Lower lobe of right lung (tissue), 2 donors: Measurements from ENCODE around the gene HABP4. TPM values are rescaled to one million over a fixed set of nuclear protein-coding genes. Genes with fewer than 3 reads are reported as not detected.

Experiments
- ATAC-seq, 2 donors: fragments of 200-7000 bp; cut with Tn5 transposase; one replicate each; pipeline ENCODE4 v1.9.1; 2020 to 2022; ENCODE audit warnings: mild to moderate bottlenecking in 2 of 2, moderate library complexity in 2 of 2
- DNase-seq: peaks from one replicate; pipeline ENCODE4 v3.0.0-alpha.2; 2020
- H3K27ac ChIP-seq: fragments of 200-600 bp; one replicate; pipeline ENCODE4 v1.8.0; 2022
- H3K27me3 ChIP-seq: fragments of 200-600 bp; one replicate; pipeline ENCODE4 v1.8.0; 2022; ENCODE audit warnings: low read depth
- H3K36me3 ChIP-seq: fragments of 200-600 bp; one replicate; pipeline ENCODE4 v1.8.0; 2022; ENCODE audit warnings: mild to moderate bottlenecking
- H3K4me1 ChIP-seq: fragments of 200-600 bp; one replicate; pipeline ENCODE4 v1.8.0; 2022
- H3K4me3 ChIP-seq: fragments of 200-600 bp; one replicate; pipeline ENCODE4 v1.8.0; 2022; ENCODE audit warnings: mild to moderate bottlenecking
- H3K9me3 ChIP-seq: fragments of 200-600 bp; one replicate; pipeline ENCODE4 v1.8.0; 2022
- intact Hi-C: fragments of 100-400 bp; cut with DNase I; formaldehyde crosslinking; loops from one replicate; pipeline ENCODE4 v1.11.0; 2022
- total RNA-seq: library from RNA; stranded (reverse); fragmentation: NEBNext Ultra II Directional; extraction: Animal tissue kit (Norgen Biotek cat#: 25700); gene quantifications from one replicate; pipeline ENCODE4 v1.2.1, GENCODE V29; 2021
- TF ChIP-seq, protein P1 (sequence below): fragments of 200-600 bp; IDR thresholded peaks from one replicate; pipeline ENCODE4 v1.8.0; 2022; ENCODE audit warnings: antibody characterized with exemption, mild to moderate bottlenecking
- donor health status: DM: no; HTN: yes; CAD: no; lungs with severe emphysema.

The HABP4 gene
- total RNA-seq, 1 donor from 2014 or later = 9.8 TPM

- DNase-seq (no peak), ATAC-seq (peak; percentile 64 to 76)
- Histone ChIP-seq H3K27me3 (no peaks in the 10 kb centered on the region), H3K27ac (no peak overlapping the region), H3K36me3 (no peaks in the 10 kb centered on the region), H3K4me1 (peaks cover 15% of the 10 kb centered on the region), H3K9me3 (no peaks in the 10 kb centered on the region), H3K4me3 (no peak overlapping the region)
- intact Hi-C loops = no loop called here
- TF ChIP-seq, protein P1, sequence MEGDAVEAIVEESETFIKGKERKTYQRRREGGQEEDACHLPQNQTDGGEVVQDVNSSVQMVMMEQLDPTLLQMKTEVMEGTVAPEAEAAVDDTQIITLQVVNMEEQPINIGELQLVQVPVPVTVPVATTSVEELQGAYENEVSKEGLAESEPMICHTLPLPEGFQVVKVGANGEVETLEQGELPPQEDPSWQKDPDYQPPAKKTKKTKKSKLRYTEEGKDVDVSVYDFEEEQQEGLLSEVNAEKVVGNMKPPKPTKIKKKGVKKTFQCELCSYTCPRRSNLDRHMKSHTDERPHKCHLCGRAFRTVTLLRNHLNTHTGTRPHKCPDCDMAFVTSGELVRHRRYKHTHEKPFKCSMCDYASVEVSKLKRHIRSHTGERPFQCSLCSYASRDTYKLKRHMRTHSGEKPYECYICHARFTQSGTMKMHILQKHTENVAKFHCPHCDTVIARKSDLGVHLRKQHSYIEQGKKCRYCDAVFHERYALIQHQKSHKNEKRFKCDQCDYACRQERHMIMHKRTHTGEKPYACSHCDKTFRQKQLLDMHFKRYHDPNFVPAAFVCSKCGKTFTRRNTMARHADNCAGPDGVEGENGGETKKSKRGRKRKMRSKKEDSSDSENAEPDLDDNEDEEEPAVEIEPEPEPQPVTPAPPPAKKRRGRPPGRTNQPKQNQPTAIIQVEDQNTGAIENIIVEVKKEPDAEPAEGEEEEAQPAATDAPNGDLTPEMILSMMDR = no peak
Measured at GRCh38 chr9:96425500-96426169, 24.3 kb upstream of the HABP4 start.

DNA sequence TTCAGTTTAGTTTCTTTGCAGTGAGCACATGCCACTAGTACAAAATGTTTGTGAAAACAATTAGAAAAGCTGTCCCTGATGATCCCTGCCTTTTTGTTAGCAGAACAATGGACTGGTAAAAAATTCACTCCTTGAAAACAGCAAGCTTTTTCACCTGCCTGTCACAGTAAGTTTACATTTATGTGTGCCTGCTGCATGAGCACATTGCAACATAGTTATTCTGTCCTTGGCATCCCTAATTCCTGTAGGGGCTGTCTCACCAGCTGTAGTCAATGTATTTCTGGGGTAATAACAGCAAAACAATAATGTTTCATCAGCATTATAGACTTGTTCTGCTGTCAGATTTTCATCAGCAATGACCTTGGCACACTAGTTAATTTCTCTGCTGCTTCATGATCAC is 20.2 kb upstream of the HABP4 start:
- no peak overlapping the region for H3K27ac ChIP-seq
- intact Hi-C loops = no loop called here
- ATAC-seq (no peak), DNase-seq (no peak)
- H3K4me1 ChIP-seq = peaks cover 6% of the 10 kb centered on the region
- H3K9me3 ChIP-seq = no peaks in the 10 kb centered on the region
- TF ChIP-seq, protein P1 = no peak
- no peaks in the 10 kb centered on the region for H3K27me3 ChIP-seq
- H3K36me3 ChIP-seq = no peaks in the 10 kb centered on the region
- no peak overlapping the region for H3K4me3 ChIP-seq

DNA sequence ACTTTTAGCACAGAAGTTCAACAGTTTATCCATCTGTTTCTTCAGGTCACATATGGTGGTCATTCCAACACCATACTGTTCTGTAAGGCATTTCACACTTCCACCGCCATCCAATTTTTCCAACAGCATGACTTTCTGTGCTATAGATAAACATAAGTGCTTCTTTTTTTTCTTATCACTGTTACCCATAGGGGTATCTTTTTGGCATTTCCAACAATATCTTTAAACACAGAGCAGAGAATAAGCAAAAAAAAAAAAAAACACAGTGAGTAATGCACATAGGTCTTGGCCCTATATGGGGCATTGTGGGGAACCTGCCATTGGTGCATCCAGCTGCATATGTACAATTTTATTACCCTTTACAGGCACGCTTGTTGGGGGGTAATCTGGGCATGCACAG is 19.6 kb upstream of the HABP4 start:
- intact Hi-C loops = no loop called here
- no peak for ATAC-seq
- DNase-seq = no peak

GRCh38 chr9:96435345-96435744 is 14.6 kb upstream of the HABP4 start:
- no peak for DNase-seq
- intact Hi-C loops = no loop called here
- H3K27me3 ChIP-seq = no peaks in the 10 kb centered on the region

More for the DNA sequence above, 19.6 kb upstream of the HABP4 start:
- no peaks in the 10 kb centered on the region for H3K27me3 ChIP-seq
- no peak overlapping the region for H3K4me3 ChIP-seq
- peaks cover 3% of the 10 kb centered on the region for H3K9me3 ChIP-seq
- TF ChIP-seq, protein P1 = no peak
- peaks cover 4% of the 10 kb centered on the region for H3K4me1 ChIP-seq
- no peak overlapping the region for H3K27ac ChIP-seq
- H3K36me3 ChIP-seq = no peaks in the 10 kb centered on the region

GRCh38 chr9:96436063-96436455 is 13.9 kb upstream of the HABP4 start:
- Histone ChIP-seq H3K36me3 (no peaks in the 10 kb centered on the region), H3K27ac (no peak overlapping the region), H3K9me3 (peaks cover 3% of the 10 kb centered on the region), H3K4me3 (no peak overlapping the region), H3K4me1 (no peaks in the 10 kb centered on the region), H3K27me3 (no peaks in the 10 kb centered on the region)
- DNase-seq (no peak), ATAC-seq (no peak)
- intact Hi-C loops = no loop called here
- TF ChIP-seq, protein P1 = no peak

More at GRCh38 chr9:96435345-96435744, 14.6 kb upstream of the HABP4 start:
- no peak for ATAC-seq
- TF ChIP-seq, protein P1 = no peak
- H3K9me3 ChIP-seq = peaks cover 3% of the 10 kb centered on the region
- no peak overlapping the region for H3K27ac ChIP-seq
- no peaks in the 10 kb centered on the region for H3K36me3 ChIP-seq
- H3K4me3 ChIP-seq = no peak overlapping the region
- no peaks in the 10 kb centered on the region for H3K4me1 ChIP-seq
